K562 (cell line): ENCODE data around the gene SPATA25. TPM values are rescaled to one million over a fixed set of nuclear protein-coding genes. Genes with fewer than 3 reads are reported as not detected.

ENCODE experiments used
- ATF1 ChIP-seq, 2 experiments: fragments of 450-650 bp in 1 of 2; IDR thresholded peaks; 2 replicates each; pipeline ENCODE4 v1.6.1; 2016; ENCODE audit warnings: missing compliant biosample characterization in 1 of 2, missing genetic modification characterization in 1 of 2
- ATF6 ChIP-seq: sonication (generic); formaldehyde crosslinking; IDR thresholded peaks from 2 replicates; pipeline ENCODE4 v1.4.0; 2020; ENCODE audit warnings: mild to moderate bottlenecking, missing genetic modification reagents
- BRCA1 ChIP-seq, 2 experiments: fragments of 450-650 bp in 1 of 2; sonication (generic) in 1 of 2; formaldehyde crosslinking in 1 of 2; IDR thresholded peaks; 2 replicates each; pipeline versions ENCODE4 v1.5.0 to v1.6.1; 2017 to 2020; ENCODE audit warnings: mild to moderate bottlenecking in 1 of 2, missing genetic modification reagents in 1 of 2
- GABPB1 ChIP-seq: sonication (generic); formaldehyde crosslinking; IDR thresholded peaks from 2 replicates; pipeline ENCODE4 v1.8.0; 2022; ENCODE audit warnings: mild to moderate bottlenecking, missing genetic modification reagents
- JUN ChIP-seq, 2 experiments: sonication (generic) in 1 of 2; formaldehyde crosslinking in 1 of 2; IDR thresholded peaks; 2 replicates each; pipeline versions ENCODE4 v1.6.1 to v1.8.0; 2012 to 2022; ENCODE audit warnings: borderline replicate concordance in 2 of 2, mild to moderate bottlenecking in 2 of 2, improper control_type of control experiment in 1 of 2, low read depth in 1 of 2, low read length in 1 of 2, missing genetic modification reagents in 1 of 2
- NBN ChIP-seq: fragments of 450-650 bp; IDR thresholded peaks from 2 replicates; pipeline ENCODE4 v1.6.1; 2016; ENCODE audit warnings: low read depth, mild to moderate bottlenecking
- USF2 ChIP-seq: sonication (generic); formaldehyde crosslinking; IDR thresholded peaks from 2 replicates; pipeline ENCODE4 v1.5.0; 2020; ENCODE audit warnings: missing genetic modification reagents
- polyA plus RNA-seq, 8 experiments: library from polyadenylated mRNA; depleted of rRNA in 4 of 8; stranded (reverse) in 5 of 8; unstranded in 3 of 8; fragments of >200 nt; fragmentation: Nextera tagmentation in 2 of 8; fragmentation: Illumina TruSeq in 1 of 8; extraction: Ambion mirVana in 2 of 8; extraction: Trizol in 1 of 8; gene quantifications; 2 replicates each; pipeline versions ENCODE4 v1.2.1 to v1.2.3, GENCODE V29; 2011 to 2014; ENCODE audit warnings: inconsistent platforms in 1 of 8, missing spikeins in 1 of 8
- total RNA-seq, 7 experiments: library from RNA; depleted of rRNA in 6 of 7; stranded (reverse); fragments of >200 nt in 6 of 7; fragmentation: Illumina TruSeq in 2 of 7; extraction: Trizol in 2 of 7; gene quantifications; 2 replicates each; pipeline versions ENCODE4 v1.2.1 to v1.2.3, GENCODE V29; 2011 to 2021; ENCODE audit warnings: low replicate concordance in 1 of 7
- TF ChIP-seq, protein P1 (sequence below): fragments of 450-650 bp; IDR thresholded peaks from 2 replicates; pipeline ENCODE4 v1.6.1; 2016; ENCODE audit warnings: mild to moderate bottlenecking, moderate library complexity

The SPATA25 gene
- total and polyA plus RNA-seq, 9 of the 15 experiments (the other 6 are each of a cell fraction or from before 2014, with no cell fraction given), result 0.21 to 0.95 (median 0.53) TPM; not detected in 3

DNA sequence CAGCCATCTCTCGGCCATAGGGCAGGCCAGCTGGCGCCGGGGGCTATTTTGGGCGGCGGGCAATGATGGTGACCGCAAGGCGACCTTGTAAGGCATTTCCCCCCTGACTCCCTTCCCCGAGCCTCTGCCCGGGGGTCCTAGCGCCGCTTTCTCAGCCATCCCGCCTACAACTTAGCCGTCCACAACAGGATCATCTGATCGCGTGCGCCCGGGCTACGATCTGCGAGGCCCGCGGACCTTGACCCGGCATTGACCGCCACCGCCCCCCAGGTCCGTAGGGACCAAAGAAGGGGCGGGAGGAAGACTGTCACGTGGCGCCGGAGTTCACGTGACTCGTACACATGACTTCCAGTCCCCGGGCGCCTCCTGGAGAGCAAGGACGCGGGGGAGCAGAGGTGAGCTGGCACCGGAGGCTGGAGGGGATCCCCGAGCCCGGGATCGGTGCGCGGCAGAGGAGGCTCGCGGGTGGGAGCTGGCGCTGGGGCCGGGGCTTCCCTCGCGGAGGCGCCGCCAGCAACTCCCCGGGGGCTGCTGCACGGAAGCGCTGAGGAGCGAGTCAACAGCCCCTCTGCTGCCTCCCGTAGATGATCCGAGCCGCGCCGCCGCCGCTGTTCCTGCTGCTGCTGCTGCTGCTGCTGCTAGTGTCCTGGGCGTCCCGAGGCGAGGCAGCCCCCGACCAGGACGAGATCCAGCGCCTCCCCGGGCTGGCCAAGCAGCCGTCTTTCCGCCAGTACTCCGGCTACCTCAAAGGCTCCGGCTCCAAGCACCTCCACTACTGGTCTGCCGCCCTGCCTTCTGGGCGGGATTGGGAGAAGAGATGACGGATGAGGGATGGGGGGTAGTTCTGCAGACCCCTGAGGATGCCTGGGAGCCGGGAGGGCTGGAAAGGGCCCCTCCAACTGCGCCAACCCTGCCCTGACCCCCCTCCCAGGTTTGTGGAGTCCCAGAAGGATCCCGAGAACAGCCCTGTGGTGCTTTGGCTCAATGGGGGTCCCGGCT, 3.9 kb upstream of the SPATA25 start, which contains the start of the genes CTSA and NEURL2 (continued):
- peak; percentile 61; the same call in 1 of the 2 replicates for TF ChIP-seq ATF6 (CRISPR knock-in tag)
- peak; percentile 100 for TF ChIP-seq USF2 (CRISPR knock-in tag)
- TF ChIP-seq JUN (IDR thresholded peaks at IDR 0.05; ENCODE audit: borderline replicate concordance, low read depth, low read length), result 0 out of 2 replicates have a peak, but pooled peaks have one; percentile 38
- TF ChIP-seq JUN (CRISPR knock-in tag; IDR thresholded peaks at IDR 0.05; ENCODE audit: borderline replicate concordance), result peak; percentile 57; the same call in 1 of the 2 replicates
- no peak for TF ChIP-seq BRCA1 (IDR thresholded peaks at IDR 0.05)
- TF ChIP-seq BRCA1 (CRISPR knock-in tag; IDR thresholded peaks at IDR 0.05), result no peak
- TF ChIP-seq NBN, result 0 out of 2 replicates have a peak, but pooled peaks have one; percentile 49
- TF ChIP-seq ATF1 (CRISPR knock-in tag; IDR thresholded peaks at IDR 0.05), result no peak
- peak; percentile 56 for TF ChIP-seq ATF1 (tag; IDR thresholded peaks at IDR 0.05)
- TF ChIP-seq, protein P1, sequence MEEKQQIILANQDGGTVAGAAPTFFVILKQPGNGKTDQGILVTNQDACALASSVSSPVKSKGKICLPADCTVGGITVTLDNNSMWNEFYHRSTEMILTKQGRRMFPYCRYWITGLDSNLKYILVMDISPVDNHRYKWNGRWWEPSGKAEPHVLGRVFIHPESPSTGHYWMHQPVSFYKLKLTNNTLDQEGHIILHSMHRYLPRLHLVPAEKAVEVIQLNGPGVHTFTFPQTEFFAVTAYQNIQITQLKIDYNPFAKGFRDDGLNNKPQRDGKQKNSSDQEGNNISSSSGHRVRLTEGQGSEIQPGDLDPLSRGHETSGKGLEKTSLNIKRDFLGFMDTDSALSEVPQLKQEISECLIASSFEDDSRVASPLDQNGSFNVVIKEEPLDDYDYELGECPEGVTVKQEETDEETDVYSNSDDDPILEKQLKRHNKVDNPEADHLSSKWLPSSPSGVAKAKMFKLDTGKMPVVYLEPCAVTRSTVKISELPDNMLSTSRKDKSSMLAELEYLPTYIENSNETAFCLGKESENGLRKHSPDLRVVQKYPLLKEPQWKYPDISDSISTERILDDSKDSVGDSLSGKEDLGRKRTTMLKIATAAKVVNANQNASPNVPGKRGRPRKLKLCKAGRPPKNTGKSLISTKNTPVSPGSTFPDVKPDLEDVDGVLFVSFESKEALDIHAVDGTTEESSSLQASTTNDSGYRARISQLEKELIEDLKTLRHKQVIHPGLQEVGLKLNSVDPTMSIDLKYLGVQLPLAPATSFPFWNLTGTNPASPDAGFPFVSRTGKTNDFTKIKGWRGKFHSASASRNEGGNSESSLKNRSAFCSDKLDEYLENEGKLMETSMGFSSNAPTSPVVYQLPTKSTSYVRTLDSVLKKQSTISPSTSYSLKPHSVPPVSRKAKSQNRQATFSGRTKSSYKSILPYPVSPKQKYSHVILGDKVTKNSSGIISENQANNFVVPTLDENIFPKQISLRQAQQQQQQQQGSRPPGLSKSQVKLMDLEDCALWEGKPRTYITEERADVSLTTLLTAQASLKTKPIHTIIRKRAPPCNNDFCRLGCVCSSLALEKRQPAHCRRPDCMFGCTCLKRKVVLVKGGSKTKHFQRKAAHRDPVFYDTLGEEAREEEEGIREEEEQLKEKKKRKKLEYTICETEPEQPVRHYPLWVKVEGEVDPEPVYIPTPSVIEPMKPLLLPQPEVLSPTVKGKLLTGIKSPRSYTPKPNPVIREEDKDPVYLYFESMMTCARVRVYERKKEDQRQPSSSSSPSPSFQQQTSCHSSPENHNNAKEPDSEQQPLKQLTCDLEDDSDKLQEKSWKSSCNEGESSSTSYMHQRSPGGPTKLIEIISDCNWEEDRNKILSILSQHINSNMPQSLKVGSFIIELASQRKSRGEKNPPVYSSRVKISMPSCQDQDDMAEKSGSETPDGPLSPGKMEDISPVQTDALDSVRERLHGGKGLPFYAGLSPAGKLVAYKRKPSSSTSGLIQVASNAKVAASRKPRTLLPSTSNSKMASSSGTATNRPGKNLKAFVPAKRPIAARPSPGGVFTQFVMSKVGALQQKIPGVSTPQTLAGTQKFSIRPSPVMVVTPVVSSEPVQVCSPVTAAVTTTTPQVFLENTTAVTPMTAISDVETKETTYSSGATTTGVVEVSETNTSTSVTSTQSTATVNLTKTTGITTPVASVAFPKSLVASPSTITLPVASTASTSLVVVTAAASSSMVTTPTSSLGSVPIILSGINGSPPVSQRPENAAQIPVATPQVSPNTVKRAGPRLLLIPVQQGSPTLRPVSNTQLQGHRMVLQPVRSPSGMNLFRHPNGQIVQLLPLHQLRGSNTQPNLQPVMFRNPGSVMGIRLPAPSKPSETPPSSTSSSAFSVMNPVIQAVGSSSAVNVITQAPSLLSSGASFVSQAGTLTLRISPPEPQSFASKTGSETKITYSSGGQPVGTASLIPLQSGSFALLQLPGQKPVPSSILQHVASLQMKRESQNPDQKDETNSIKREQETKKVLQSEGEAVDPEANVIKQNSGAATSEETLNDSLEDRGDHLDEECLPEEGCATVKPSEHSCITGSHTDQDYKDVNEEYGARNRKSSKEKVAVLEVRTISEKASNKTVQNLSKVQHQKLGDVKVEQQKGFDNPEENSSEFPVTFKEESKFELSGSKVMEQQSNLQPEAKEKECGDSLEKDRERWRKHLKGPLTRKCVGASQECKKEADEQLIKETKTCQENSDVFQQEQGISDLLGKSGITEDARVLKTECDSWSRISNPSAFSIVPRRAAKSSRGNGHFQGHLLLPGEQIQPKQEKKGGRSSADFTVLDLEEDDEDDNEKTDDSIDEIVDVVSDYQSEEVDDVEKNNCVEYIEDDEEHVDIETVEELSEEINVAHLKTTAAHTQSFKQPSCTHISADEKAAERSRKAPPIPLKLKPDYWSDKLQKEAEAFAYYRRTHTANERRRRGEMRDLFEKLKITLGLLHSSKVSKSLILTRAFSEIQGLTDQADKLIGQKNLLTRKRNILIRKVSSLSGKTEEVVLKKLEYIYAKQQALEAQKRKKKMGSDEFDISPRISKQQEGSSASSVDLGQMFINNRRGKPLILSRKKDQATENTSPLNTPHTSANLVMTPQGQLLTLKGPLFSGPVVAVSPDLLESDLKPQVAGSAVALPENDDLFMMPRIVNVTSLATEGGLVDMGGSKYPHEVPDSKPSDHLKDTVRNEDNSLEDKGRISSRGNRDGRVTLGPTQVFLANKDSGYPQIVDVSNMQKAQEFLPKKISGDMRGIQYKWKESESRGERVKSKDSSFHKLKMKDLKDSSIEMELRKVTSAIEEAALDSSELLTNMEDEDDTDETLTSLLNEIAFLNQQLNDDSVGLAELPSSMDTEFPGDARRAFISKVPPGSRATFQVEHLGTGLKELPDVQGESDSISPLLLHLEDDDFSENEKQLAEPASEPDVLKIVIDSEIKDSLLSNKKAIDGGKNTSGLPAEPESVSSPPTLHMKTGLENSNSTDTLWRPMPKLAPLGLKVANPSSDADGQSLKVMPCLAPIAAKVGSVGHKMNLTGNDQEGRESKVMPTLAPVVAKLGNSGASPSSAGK, result peak; percentile 93
- peak; percentile 52; the same call in 1 of the 2 replicates for TF ChIP-seq GABPB1 (CRISPR knock-in tag)
